Measurements from ENCODE around the gene HEPHL1.

- TF ChIP-seq, protein P1, sequence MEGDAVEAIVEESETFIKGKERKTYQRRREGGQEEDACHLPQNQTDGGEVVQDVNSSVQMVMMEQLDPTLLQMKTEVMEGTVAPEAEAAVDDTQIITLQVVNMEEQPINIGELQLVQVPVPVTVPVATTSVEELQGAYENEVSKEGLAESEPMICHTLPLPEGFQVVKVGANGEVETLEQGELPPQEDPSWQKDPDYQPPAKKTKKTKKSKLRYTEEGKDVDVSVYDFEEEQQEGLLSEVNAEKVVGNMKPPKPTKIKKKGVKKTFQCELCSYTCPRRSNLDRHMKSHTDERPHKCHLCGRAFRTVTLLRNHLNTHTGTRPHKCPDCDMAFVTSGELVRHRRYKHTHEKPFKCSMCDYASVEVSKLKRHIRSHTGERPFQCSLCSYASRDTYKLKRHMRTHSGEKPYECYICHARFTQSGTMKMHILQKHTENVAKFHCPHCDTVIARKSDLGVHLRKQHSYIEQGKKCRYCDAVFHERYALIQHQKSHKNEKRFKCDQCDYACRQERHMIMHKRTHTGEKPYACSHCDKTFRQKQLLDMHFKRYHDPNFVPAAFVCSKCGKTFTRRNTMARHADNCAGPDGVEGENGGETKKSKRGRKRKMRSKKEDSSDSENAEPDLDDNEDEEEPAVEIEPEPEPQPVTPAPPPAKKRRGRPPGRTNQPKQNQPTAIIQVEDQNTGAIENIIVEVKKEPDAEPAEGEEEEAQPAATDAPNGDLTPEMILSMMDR (IDR thresholded peaks at IDR 0.05; ENCODE audit: insufficient read depth, low read depth, low read length) = no peak
- no peak for TF ChIP-seq EZH2 (IDR thresholded peaks at IDR 0.05; ENCODE audit: insufficient read depth, low read length)
These were observed 27.4 kb upstream of the HEPHL1 start for GRCh38 chr11:93993747-93994146.
